Breast epithelium (tissue), 3 donors: ENCODE results near the gene RAD21L1.

Experiments
- CTCF ChIP-seq, 3 donors: fragments of 450-650 bp; IDR thresholded peaks; one replicate each; pipeline ENCODE4 v1.5.1; 2016 to 2017; ENCODE audit warnings: antibody characterized with exemption in 3 of 3, mild to moderate bottlenecking in 3 of 3, moderate library complexity in 3 of 3
- POLR2AphosphoS5 ChIP-seq, 3 donors: sonication (generic); formaldehyde crosslinking; IDR thresholded peaks; one replicate each; pipeline ENCODE4 v1.6.1; 2017; ENCODE audit warnings: antibody characterized with exemption in 3 of 3

- TF ChIP-seq CTCF (IDR thresholded peaks at IDR 0.05) (no peak), POLR2AphosphoS5 (IDR thresholded peaks at IDR 0.05) (no peak)
Observed at GRCh38 chr20:1187605-1188171, 38.2 kb upstream of the RAD21L1 start.
